A673 (cell line): ENCODE results near the gene CXXC1.

Experiments used
- EZH2 ChIP-seq: fragments of 200-600 bp; sonication (generic); IDR thresholded peaks from 2 replicates; pipeline ENCODE4 v1.6.1; 2017; ENCODE audit warnings: borderline replicate concordance, low read depth, mild to moderate bottlenecking, mixed read lengths, antibody characterized with exemption, low read length; ENCODE audit not compliant: poor library complexity, severe bottlenecking
- TF ChIP-seq, protein P1 (sequence below): fragments of 300-800, 200-600 bp; sonication (generic); conservative IDR thresholded peaks from 2 replicates; pipeline ENCODE4 v1.5.1; 2017; ENCODE audit warnings: low read depth, mild to moderate bottlenecking, antibody characterized with exemption, low read length, moderate library complexity, mixed read lengths

DNA sequence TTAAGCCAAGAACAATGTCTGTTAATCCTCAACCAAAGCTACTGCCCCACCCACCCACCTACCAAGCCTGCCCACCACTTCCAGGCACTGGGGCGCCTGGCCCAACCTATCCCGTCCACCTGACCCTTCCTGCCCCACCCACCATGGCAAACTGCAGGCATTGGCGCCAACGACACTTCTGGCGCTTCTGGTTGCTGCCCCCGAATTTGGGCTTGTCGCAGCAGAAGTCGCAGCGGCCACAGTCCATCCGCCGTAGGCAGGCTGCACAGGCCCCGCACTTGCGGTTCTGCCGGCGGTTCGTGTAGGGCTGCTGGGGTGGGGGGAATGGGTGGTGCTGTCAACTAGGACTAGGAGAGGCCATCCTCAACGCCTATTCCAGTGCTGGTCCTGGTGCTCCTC is 13.4 kb downstream of the CXXC1 start:
- TF ChIP-seq, protein P1, sequence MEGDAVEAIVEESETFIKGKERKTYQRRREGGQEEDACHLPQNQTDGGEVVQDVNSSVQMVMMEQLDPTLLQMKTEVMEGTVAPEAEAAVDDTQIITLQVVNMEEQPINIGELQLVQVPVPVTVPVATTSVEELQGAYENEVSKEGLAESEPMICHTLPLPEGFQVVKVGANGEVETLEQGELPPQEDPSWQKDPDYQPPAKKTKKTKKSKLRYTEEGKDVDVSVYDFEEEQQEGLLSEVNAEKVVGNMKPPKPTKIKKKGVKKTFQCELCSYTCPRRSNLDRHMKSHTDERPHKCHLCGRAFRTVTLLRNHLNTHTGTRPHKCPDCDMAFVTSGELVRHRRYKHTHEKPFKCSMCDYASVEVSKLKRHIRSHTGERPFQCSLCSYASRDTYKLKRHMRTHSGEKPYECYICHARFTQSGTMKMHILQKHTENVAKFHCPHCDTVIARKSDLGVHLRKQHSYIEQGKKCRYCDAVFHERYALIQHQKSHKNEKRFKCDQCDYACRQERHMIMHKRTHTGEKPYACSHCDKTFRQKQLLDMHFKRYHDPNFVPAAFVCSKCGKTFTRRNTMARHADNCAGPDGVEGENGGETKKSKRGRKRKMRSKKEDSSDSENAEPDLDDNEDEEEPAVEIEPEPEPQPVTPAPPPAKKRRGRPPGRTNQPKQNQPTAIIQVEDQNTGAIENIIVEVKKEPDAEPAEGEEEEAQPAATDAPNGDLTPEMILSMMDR: no peak
- no peak for TF ChIP-seq EZH2
